Heart right ventricle (tissue), 16 donors: Measurements from ENCODE around the gene ERMARD. TPM values are rescaled to one million over a fixed set of nuclear protein-coding genes. Genes with fewer than 3 reads are reported as not detected.

ENCODE experiments used
- ATAC-seq, 8 donors: fragments of 200-7000 bp; cut with Tn5 transposase; one replicate each; pipeline ENCODE4 v1.9.1; 2020; ENCODE audit warnings: mild to moderate bottlenecking in 8 of 8, moderate library complexity in 8 of 8, moderate number of reproducible peaks in 1 of 8
- DNase-seq, 2 donors: peaks; one replicate each; pipeline ENCODE4 v3.0.0-alpha.2; 2020
- H3K27ac ChIP-seq, 10 donors: fragments of 200-600 bp; sonication (generic) in 2 of 10; one replicate each; pipeline versions ENCODE4 v1.5.0 to v1.8.0; 2020 to 2022; ENCODE audit warnings: mild to moderate bottlenecking in 3 of 10
- H3K27me3 ChIP-seq, 7 donors: fragments of 200-600 bp; one replicate each; pipeline ENCODE4 v1.8.0; 2021 to 2022; ENCODE audit warnings: mild to moderate bottlenecking in 2 of 7
- H3K36me3 ChIP-seq, 9 donors: fragments of 200-600 bp; sonication (generic) in 1 of 9; one replicate each; pipeline versions ENCODE4 v1.5.0 to v1.8.0; 2020 to 2022; ENCODE audit warnings: mild to moderate bottlenecking in 2 of 9
- H3K4me1 ChIP-seq, 9 donors: fragments of 200-600 bp; sonication (generic) in 1 of 9; one replicate each; pipeline versions ENCODE4 v1.5.0 to v1.8.0; 2020 to 2022; ENCODE audit warnings: mild to moderate bottlenecking in 4 of 9
- H3K4me3 ChIP-seq, 10 donors: fragments of 200-600 bp; sonication (generic) in 2 of 10; one replicate each; pipeline versions ENCODE4 v1.5.0 to v1.8.0; 2020 to 2022; ENCODE audit warnings: mild to moderate bottlenecking in 7 of 10, moderate library complexity in 2 of 10
- H3K9me3 ChIP-seq, 11 donors: fragments of 200-600 bp in 10 of 11; sonication (generic) in 2 of 11; one replicate each; pipeline versions ENCODE4 v1.5.0 to v1.8.0; 2013 to 2022; ENCODE audit warnings: mild to moderate bottlenecking in 2 of 11, control low read depth in 1 of 11, moderate library complexity in 1 of 11
- WGBS, 2 donors: extraction: QIAGEN DNeasy Blood & Tissue Kit; methylation state at CpG; one replicate each; pipeline ENCODE4 v1.1.7; 2013; ENCODE audit warnings: inconsistent platforms in 1 of 2; 5-methylcytosine and 5-hydroxymethylcytosine counted together
- intact Hi-C, 10 donors: fragments of 100-400 bp; cut with DNase I; formaldehyde crosslinking; loops; one replicate each; pipeline versions ENCODE4 v1.11.1 to v1.14.2; 2022
- polyA plus RNA-seq, 2 donors: library from polyadenylated mRNA; stranded (reverse); fragments of 200-250 nt; gene quantifications; one replicate each; pipeline ENCODE4 v1.2.3, GENCODE V29; 2013
- total RNA-seq, 10 donors: library from RNA; stranded (reverse); fragmentation: NEBNext Ultra II Directional in 3 of 10; extraction: Animal tissue kit (Norgen Biotek cat#: 25700) in 3 of 10; gene quantifications; one replicate each; pipeline versions ENCODE4 v1.2.1 to v1.2.4, GENCODE V29; 2021 to 2023
- TF ChIP-seq, protein P1 (sequence below), 9 donors: fragments of 200-600 bp; sonication (generic) in 2 of 9; IDR thresholded peaks; one replicate each; pipeline versions ENCODE4 v1.5.0 to v1.8.0; 2021 to 2022; ENCODE audit warnings: antibody characterized with exemption in 9 of 9, mild to moderate bottlenecking in 5 of 9, moderate library complexity in 1 of 9
- donor health status: Arrhythmogenic right ventricular cardiomyopathy.
- donor health status: ischemic (EF 13 %, LVEDD 7.1; RV severe dilation, severe dysfunction).
- donor health status: healthy with polysubstance abuse.
- donor health status: DM: no; HTN: yes; CAD: no.
- donor health status: DM: no; HTN: no; CAD: no.
- donor health status: ischemic (EF 25% LVEDD 6.9; RV normal size, moderate dysfunction).
- donor health status: ischemic (EF 25% LVEDD 5.7; RV mildly dilated, moderate dysfunction).
- donor health status: healthy.
- donor health status: DM: yes; HTN: yes; CAD: no.
- donor health status: Ischemic cardiomyopathy.
- donor health status: ischemic (EF 35%, LVEDD 5.7; RV mildly dilated, moderate dysfunction).
- donor health status: nonischemic (EF 11% LVEDD 7.7; RV severe dilation, severe dysfunction).
- donor health status: DM: yes; HTN: yes; CAD: no.
- donor health status: PGD.
- donor health status: ischemic (EF 29% LVEDD 5.4; RV normal size, mild dysfunction).
- donor health status: nonischemic (EF 23%, LVEDD 6.1; RV moderate dilation, normal function).

ERMARD gene
- total and polyA plus RNA-seq, 12 donors: 7.5 to 38.5 (median 10.0) TPM

DNA sequence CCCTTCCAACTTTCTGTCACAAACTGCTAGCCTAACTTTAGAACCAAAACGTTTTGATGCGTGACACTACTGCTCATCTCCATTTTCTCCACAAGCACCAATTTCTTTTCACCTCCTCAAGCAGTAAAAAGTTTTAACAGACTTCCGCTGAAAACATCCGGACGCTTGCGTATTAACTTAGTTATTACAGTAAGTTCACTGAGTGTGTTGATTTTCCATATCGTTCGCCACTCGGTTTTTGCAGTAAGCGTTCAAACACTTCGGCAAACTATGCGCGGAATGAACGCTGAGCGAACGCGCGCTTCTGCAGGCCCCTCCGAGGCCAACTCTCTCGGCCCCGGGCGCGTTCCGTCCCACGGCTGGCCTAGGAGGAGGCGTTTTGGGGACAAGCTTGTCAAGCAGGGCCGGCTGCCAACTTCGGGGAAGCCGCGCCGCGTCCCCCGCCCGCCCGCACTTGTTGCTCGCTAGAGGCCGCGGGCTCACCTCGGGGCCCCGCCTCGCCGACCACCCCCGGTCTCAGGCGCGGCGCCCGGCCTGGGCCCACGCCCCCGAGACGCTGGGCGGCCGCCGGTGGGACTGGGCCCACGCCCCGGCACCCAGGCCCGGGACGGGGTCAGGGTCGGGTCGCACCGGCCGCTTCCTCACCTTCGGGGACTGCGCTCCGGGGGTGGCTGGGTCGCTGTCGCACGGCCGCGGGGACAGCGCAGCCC, 28.1 kb upstream of the ERMARD start:
- intact Hi-C loops: loop anchor here in 1 of 10 donors (1.0 kb wide), 1 partner anchor 28 kb away; the partner anchor contains the start of genes DYNLT2 and ERMARD
- Histone ChIP-seq H3K27ac (peak overlapping the region; percentile 82 to 97 (median 90)), H3K36me3 (peaks cover 0 to 14% (median 0%) of the 10 kb centered on the region in 9 donors), H3K4me1 (peaks cover 8 to 34% (median 27%) of the 10 kb centered on the region in 9 donors), H3K9me3 (no peaks in the 10 kb centered on the region), H3K27me3 (no peaks in the 10 kb centered on the region), H3K4me3 (peak overlapping the region; percentile 50 to 82 (median 71))
- peak; percentile 87 for DNase-seq
- TF ChIP-seq, protein P1, sequence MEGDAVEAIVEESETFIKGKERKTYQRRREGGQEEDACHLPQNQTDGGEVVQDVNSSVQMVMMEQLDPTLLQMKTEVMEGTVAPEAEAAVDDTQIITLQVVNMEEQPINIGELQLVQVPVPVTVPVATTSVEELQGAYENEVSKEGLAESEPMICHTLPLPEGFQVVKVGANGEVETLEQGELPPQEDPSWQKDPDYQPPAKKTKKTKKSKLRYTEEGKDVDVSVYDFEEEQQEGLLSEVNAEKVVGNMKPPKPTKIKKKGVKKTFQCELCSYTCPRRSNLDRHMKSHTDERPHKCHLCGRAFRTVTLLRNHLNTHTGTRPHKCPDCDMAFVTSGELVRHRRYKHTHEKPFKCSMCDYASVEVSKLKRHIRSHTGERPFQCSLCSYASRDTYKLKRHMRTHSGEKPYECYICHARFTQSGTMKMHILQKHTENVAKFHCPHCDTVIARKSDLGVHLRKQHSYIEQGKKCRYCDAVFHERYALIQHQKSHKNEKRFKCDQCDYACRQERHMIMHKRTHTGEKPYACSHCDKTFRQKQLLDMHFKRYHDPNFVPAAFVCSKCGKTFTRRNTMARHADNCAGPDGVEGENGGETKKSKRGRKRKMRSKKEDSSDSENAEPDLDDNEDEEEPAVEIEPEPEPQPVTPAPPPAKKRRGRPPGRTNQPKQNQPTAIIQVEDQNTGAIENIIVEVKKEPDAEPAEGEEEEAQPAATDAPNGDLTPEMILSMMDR (IDR thresholded peaks at IDR 0.05): peak in 1 of 9 donors; percentile 15
- peak; percentile 73 to 90 (median 86) for ATAC-seq
- WGBS, 2 donors: 0% methylated on average over 64 to 70 of the region's 70 CpGs

DNA sequence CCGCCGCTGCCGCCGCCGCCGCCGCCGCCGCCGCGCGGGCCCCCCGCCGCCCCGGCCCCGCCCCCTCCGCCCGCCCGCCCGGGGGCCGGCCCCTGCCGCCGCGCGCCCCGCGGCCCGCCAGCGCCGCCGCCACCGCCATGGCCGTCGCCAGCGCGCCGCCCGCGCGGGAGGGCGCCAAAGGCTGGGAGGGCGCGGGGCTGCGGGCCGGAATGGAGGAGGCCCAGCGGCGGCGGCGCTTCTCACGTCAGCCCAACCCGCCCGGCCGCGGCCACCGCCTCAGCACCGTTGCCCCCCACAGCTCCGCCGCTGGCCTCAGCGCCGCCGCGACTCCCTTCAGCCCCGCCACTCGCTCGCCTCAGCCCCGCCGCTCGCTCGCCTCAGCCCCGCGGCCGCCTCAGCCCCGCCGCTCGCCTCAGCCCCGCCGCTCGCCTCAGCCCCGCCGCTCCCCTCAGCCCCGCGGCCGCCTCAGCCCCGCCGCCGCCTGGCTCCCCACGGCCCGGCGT, 27.4 kb upstream of the ERMARD start:
- WGBS, 2 donors: 0% methylated on average over 12 to 67 of the region's 89 CpGs
- DNase-seq: peak; percentile 17 to 53
- intact Hi-C loops: loop anchor here in 2 of 10 donors (1.0 to 2.0 kb wide), 2 partner anchors 27 kb away; partner anchors contain the start of genes DYNLT2 (in 2 of the 2) and ERMARD (in 2 of the 2)

GRCh38 chr6:169724494-169725124, 26.8 kb upstream of the ERMARD start, which contains the start of gene PHF10:
Gene PHF10 (minus strand): TSS chr6:169724500. CDS start chr6:169723931, 569 bp downstream.
- WGBS, 2 donors: 1 to 2% methylated on average over 66 to 83 of the region's 89 CpGs
- peak; percentile 34 to 67 for DNase-seq
- Histone ChIP-seq H3K4me3 (peak within 1 kb of the TSS; percentile 54 to 82 (median 71)), H3K36me3 (peaks cover 0 to 6% (median 0%) of the 10 kb centered on the region in 9 donors), H3K4me1 (peaks cover 8 to 34% (median 26%) of the 10 kb centered on the region in 9 donors), H3K9me3 (no peaks in the 10 kb centered on the region), H3K27me3 (no peaks in the 10 kb centered on the region), H3K27ac (peak within 1 kb of the TSS; percentile 84 to 97 (median 91))
- TF ChIP-seq, protein P1 (IDR thresholded peaks at IDR 0.05): no peak
- intact Hi-C loops: loop anchor here in 1 of 10 donors (2.0 kb wide), 1 partner anchor 26 kb away; the partner anchor contains the start of genes DYNLT2 and ERMARD
- peak; percentile 25 to 65 (median 48) for ATAC-seq

More for the DNA sequence above, 27.4 kb upstream of the ERMARD start:
- Histone ChIP-seq H3K27me3 (no peaks in the 10 kb centered on the region), H3K4me1 (peaks cover 8 to 34% (median 27%) of the 10 kb centered on the region in 9 donors), H3K4me3 (peak overlapping the region in 9 of 10 donors; percentile 32 to 71 (median 65)), H3K9me3 (no peaks in the 10 kb centered on the region), H3K36me3 (peaks cover 0 to 8% (median 0%) of the 10 kb centered on the region in 9 donors), H3K27ac (peak overlapping the region; percentile 47 to 94 (median 87))
- peak in 4 of 8 donors; percentile 26 to 39 (median 34) for ATAC-seq
- TF ChIP-seq, protein P1 (IDR thresholded peaks at IDR 0.05): no peak
